GM18498 (cell line): Measurements from ENCODE around the gene VEZT.
"Not testable (repeated sequence)": the region's sequence is repeated elsewhere in the genome, so short reads cannot be mapped to it uniquely, and the experiment has no call there.

Experiments
- ATAC-seq: cut with Tn5 transposase; IDR thresholded peaks from one replicate; pipeline ENCODE4 v1.9.1; 2021; ENCODE audit warnings: mild to moderate bottlenecking, moderate library complexity; ENCODE audit not compliant: unreplicated experiment

Gene VEZT

DNA sequence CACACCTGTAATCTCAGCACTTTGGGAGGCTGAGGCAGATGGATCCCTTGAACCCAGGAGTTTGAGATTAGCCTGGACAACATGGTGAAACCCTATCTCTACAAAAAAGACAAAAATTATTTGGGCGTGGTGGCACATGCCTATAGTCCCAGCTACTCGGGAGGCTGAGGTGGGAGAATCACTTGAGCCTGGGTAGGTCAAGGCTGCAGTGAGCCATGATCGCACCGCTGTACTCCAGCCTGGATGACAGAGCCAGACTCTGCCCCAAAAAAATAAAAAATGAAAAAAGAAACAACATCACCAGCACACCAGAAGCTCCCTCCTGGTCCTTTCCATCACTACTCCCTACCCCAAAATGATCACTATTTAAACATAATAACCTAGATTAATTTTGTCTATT lies 2.6 kb downstream of the VEZT start:
- ATAC-seq: no peak

DNA sequence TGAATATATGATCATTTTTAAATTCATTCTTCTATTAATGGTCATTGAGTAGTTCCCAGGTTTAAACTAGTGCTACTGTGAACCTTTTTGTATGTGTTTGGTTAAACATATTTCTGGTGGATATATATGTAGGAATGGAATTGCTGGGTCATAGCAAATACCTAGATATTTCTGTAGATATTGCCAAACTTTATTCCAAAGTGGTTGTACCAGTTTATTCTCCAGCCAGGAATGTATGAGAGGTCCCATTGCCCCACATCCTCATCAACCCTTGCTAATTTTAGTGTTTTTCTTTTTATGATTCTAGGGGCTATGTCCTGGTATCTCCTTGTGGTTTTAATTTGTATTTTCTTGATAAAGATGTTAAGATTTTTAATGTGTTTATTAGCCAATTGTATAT lies 3.1 kb downstream of the VEZT start:
- no peak for ATAC-seq

DNA sequence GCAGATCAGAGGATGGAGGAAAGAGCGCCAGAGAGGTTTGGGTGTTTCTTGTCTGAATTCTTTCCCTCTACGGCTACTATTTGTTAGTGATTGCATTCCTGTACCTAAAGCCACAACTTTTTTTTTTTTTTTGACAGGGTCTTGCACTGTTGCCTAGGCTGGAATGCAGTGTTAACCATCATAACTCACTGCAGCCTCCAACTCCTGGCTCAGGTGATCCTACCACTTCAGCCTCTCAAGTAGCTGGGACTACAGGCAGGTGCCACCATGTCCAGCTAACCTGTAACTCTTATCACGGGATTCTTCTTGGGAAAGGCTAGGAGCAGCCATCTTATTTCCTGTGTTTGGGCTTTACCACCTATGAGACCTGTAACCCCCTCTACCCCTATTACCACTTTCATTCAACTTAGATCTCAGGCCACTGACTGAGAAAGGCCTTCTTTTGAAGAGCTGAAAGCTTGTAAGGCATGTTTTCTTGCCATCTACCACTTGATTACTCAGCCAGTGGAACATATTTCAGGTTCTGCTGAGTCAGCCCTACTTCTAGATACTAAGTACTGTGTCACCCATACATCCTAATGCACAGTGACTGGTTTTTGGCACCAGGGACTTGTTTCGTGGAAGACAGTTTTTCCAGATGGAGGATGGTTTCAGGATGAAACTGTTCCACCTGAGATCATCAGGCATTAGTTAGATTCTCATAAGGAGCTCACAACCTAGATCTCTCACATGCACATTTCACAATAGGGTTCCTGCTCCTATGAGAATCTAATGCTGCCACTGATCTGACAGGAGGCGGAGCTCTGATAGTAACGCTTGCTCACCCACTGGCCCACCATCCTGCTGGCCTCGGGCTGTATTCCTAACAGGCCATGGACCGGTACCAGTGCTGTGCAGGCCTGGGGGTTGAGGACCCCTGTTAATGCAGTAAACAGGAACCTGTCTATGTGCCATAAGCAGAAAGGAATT lies 6.9 kb downstream of the VEZT start:
- no peak for ATAC-seq

DNA sequence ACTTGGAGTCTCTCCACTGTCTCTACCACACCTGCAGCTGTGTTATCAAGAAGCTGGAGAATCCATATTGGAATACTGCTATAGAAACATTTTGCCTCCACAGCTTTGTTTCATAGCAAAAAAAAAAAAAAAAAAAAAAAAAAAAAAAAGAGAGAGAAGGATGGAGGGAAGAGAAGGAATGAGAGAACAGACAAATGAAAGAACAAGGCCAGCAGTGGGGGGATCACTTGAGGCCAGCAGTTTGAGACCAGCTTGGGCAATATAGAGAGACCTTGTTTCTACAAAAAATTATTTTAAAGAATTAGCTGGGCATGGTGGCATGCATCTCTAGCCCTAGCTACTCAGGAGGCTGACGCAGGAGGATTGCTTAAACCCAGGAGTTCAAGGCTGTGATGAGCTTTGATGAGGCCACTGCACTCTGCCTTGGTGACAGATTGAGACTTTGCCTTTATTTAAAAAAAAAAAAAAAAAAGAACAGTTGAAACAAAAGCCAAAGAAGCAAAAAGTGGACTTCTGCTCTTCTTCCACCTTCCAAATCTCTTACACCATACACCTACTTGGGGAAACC lies 8.1 kb downstream of the VEZT start:
- ATAC-seq: no peak

DNA sequence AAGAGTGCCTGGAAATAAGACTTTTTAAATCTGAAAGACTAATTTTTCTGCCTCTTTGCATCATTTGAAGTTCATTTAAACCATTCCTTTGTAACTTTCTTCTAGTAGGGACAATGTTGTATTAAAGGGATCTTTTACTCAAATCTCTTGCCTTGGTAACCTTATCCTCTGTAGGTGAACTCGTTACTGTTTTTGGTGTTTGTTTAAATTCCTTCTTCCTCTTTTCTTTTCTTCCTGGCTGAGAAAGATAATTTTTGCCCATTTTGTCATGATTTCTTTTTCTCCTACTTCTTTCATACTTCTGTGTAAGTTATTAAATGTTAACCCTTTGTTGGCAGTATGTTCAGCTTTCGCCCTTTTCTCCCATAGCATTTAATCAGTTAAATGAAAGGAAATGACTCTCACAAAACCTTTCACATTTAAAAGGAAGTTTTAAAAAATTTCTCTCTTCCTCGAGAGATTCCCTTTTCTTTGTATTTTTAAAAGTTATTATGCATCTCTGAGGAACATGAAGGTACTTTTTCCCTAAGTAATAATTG lies 10.3 kb downstream of the VEZT start:
- no peak for ATAC-seq

DNA sequence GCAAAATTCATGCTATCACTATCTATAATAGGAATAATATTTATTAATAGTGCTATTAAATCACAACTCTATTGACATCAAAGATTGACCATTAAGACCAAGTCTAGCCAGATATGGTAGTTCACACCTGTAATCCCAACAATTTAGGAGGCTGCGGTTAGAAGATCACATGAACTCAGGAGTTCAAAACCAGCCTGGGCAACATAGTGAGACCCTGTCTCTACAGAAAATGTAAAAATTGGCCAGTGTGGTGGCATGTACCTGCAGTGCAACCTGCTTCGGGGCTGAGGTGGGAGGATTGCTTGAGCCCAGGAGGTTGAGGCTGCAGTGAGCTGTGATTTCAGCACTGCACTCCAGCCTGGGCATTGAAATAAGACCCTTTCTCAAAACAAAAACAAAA lies 11.0 kb downstream of the VEZT start:
- ATAC-seq: no peak

DNA sequence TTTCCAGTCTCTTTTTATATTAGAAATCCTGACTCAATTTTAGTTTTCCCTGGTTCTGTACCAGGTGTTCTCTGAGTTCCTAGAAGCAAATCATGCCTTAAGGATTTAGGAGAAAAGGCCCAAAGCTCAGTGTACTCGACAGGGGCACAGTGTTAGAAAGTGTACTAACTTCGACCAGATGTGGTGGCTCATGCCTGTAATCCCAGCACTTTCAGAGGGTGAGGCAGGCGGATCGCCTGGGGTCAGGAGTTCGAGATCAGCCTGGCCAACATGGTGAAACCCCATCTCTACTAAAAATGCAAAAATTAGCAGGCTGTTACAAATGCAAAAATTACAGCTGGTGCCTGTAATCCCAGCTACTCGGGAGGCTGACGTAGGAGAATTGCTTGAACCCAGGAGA lies 12.0 kb downstream of the VEZT start:
- ATAC-seq: no peak

DNA sequence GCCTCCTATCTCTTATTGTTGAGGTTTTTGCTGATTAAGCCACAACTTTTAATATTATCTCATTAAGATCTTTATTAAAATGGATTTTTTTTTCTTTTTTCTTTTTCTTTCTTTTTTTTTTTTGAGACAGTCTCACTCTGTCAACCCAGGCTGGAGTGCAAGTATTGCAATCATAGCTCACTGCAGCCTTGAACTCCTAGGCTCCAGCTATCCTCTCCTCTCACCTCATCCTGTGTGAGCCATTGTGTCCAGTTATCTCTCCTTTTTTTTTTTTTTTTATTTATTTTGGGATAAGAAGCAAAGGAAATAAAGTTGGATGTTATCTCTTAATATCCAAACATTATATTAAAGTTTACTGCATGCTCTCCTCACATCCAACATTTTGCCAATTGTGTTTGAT lies 12.7 kb downstream of the VEZT start:
- ATAC-seq: no peak

DNA sequence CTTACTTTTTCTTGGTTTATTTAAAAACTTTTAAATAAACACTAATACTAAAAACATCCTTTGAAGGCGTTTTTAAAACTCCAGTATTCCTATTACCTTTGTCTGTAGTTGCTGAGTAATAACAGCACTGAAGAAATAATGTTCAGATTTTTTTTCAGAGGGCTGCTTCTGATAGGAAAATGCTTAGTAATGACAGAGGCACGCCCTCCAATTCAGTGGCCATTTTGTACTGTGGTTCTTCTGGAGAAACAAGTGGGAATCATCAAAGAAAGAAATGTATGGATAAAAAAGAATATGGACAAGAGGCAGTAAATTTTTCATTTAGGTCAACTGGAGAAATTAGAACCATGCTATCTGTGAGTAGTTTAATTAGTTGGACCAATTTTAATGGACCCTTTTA lies 13.6 kb downstream of the VEZT start:
- no peak for ATAC-seq

DNA sequence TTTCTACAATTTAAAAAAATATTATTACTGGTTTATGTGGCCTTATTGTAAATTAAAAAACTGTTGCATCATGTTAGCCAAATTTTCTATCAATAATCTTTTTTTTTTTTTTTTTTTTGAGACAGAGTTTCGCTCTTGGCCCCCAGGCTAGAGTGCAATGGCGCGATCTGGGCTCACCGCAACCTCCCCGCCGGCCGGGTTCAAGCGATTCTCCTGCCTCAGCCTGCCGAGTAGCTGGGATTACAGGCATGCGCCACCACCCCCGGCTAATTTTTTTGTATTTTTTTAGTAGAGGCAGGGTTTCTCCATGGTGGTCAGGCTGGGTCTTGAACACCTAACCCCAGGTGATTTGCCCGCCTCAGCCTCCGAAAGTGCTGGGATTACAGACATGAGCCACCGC lies 16.6 kb downstream of the VEZT start:
- ATAC-seq: not testable (repeated sequence)

DNA sequence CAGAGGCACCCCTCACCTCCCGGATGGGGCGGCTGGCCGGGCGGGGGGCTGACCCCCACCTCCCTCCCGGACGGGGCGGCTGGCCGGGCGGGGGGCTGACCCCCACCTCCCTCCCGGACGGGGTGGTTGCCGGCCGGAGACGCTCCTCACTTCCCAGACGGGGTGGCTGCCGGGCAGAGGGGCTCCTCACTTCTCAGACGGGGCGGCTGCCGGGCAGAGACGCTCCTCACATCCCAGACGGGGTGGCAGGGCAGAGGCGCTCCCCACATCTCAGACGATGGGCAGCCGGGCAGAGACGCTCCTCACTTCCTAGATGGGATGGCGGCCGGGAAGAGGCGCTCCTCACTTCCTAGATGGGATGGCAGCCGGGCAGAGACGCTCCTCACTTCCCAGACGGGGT lies 18.0 kb downstream of the VEZT start:
- ATAC-seq: not testable (repeated sequence)

DNA sequence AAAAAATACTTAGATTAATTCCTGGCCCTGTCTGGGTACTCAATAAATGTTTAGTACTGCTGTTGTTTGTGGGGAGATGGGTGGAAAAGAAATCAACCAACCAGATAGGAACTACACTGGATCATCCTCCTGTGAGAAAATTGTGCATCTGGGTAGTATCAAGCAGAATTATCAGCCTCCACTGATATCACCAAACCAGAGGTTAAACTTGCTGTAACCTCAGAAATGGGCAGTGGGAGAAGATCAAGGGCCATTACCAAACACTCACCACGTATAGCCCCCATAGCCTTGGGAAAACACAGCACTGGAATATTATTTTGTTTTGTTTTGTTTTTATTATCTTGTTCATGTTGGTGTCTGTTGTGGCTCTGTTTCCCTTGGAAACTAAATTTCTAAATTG lies 19.7 kb downstream of the VEZT start:
- ATAC-seq: no peak

DNA sequence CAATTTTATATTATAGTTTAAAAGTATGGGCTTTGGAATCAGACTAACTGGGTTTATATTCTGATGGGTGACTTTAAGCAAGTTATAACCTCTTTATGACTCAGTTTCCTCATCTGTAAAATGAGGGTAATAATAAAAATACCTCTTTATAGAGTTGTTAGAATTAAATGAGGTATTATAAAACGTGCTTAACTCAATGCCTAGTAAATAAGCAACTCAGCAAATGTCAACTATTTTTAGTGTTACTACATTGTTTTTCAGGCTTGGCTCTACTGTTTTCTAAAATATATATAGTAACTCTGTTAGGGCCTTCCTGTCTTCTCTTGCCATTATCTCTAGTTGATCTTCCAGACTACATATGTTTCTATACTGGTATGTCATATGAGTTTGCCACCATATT lies 20.5 kb downstream of the VEZT start:
- no peak for ATAC-seq

DNA sequence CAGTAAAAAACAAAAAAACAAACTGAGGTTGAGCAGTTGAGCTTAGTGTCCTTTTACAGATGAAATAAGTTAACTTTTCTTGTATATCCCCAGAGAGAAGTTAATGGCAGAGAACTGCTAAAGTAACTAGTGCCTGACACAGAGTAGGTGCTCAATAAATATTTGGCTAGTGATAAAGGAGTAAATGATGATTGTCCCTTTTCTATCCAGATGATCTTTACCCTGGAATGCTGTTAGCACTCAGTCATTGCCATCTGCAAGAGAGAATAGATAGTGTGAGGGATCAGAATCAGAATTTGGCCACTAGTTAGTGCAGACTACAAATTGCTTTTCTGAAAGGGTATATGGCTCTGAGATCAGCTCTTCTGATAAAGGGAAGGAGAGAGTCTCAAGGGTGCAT lies 21.6 kb downstream of the VEZT start:
- no peak for ATAC-seq

DNA sequence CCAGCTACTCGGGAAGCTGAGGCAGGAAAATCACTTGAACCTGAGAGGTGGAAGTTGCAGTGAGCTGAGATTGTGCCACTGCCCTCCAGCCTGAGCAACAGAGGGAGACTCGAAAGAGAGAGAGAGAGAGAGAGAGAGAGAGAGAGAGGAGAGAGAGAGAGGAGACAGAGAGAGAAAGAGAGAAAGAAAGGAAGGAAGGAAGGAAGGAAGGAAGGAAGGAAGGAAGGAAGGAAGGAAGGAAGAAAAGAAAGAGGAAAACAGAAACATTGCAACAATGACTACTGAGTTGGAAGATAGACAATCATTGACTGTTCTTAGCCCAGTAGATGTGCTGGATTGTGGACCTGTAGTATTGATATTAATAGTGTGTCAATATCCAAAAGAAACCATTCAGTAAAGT lies 22.2 kb downstream of the VEZT start:
- ATAC-seq: not testable (repeated sequence)

DNA sequence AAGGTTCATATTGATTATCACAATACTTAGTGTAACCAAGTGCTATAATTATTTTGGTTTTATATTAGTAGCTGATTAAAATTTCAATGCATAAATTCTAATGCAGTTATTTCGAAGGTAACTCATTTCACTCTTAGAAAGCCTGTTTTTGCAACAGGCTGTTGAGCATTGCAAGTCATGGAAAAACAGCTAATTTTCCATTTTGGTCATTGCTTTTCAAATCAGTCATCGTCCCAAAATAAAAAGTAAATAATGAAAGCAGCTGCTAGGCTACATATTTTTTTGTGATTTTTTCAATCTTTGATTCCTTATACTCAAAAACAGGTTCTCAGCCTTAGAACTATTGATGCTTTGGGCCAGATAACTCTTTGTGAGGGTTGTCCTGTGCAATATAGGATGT lies 22.9 kb downstream of the VEZT start:
- ATAC-seq: no peak

DNA sequence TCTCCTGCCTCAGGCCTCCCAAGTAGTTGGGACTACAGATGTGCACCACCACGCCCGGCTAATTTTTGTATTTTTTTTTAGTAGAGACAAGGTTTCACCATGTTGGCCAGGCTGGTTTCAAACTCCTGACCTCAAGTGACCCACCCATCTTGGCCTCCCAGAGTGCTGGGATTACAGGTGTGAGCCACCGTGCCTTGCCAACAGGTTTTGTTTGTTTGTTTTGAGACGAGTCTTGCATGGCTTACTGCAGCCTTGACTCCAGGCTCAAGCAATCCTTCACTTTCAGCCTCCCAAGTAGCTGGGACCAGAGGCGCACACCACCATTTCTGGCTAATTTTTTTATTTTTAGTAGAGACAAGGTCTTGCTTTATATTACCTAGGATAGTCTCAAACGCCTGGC lies 23.5 kb downstream of the VEZT start:
- not testable (repeated sequence) for ATAC-seq

DNA sequence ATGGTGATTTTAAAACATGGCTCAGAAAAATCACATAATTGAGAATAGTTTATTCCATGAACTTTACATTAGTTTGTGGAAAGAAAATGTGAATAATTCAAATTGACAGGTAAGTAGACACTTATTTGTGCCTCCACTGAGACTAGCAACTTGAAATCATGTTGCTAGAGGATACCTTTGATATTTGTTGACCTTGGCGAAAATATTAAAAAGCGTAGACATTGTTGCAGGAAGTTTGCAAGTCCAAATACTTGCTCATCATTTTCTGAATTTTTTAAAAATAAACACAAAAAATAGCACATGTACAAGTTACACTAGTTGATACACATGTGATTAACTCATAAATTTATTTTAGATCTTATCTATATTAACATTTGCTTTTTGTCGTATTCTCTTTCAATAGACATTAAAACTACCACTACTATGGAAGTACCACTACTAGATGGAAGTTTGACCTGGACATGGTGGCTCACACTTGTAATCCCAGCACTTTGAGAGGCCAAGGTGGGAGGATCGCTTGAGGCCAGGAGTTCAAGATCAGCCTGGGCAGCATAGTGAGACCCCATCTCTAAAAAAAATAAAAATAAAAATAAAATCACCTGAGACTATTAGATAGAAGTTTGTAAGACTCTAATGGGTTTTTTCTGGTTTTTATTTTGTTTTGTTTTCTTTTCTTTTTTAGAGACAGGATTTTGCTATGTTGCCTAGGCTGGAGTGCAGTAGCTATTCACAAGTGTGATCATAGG lies 24.3 kb downstream of the VEZT start:
- no peak for ATAC-seq

DNA sequence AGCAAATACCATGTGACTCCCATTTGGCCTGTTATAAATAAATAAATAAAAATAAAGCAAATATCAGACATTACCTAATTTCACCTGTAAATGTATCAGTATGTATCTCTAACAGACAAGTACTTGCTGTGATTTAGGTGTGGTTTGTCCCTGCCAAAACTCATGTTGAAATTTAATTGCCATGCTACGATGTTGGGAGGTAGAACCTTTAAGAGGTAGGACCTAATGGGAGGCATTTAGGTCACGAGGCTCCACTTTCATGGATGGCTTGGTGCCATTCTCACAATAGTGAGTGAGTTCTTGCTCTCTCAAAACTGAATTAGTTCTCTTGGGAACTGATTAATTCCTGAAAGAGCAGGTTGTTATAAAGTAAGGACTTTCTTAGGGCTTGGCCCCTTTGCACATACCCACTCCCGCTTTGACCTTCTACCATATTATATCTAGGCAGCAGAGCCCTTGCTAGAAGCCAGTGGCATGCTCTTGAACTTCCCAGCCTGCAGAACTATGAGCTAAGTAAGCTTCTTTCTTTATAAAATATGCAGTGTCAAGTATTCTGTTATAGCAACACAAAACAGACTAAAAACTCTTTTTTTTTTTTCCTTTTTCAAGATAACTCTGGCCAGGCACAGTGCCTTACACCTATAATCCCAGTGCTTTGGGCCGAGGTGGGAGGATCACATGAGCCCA lies 26.0 kb downstream of the VEZT start:
- no peak for ATAC-seq

DNA sequence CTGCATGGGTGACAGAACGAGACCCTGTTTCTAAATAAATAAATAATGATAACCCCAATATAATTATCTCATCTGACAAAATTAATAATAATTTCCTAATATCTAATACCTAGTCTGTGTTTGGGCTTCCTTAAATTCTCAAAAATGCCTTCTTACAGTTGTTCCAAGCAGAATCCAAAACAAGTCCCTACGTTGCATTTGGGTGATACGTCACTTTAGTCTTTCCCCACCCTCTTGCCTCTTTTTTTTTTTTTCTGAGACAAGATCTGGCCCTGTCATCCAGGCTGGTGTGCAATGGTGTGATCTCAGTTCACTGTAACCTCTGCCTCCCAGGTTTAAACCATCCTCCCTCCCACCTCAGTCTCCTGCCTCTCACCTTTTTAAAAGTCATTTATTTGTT lies 26.7 kb downstream of the VEZT start:
- ATAC-seq: no peak

DNA sequence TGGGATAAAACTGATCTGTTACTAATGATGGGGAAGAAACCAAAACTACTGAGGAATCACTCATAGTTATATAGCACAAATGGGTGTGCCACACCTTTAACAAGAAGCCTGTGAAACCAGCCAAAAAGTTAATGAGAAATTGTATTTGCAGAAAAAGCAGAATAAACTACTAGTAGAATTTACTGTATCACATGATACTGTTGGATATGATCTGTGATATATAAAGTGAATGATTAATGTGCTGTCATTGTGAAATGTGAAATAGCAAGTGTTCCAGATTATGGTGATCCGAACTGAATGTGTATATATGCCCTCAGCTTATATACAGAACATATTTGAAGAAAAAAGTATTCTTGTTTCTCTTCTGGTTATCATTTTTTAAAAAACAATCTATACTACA lies 30.5 kb downstream of the VEZT start:
- no peak for ATAC-seq
